H1 (cell line): Measurements from ENCODE around the gene IKZF3. TPM values are rescaled to one million over a fixed set of nuclear protein-coding genes. Genes with fewer than 3 reads are reported as not detected.
A peak's percentile ranks its signal among the peaks of the same experiment; 100 is the strongest.

ENCODE experiments used
- CTCF ChIA-PET: fragments of 300-600 bp; sonication (Branson Sonifier 250); formaldehyde crosslinking; loops from one replicate; lab custom pipeline; 2021; ENCODE audit not compliant: partially characterized antibody; lab: Charles Lee
- POLR2A ChIA-PET: fragments of 300-600 bp; sonication (Branson Sonifier 250); formaldehyde crosslinking; loops from one replicate; lab custom pipeline; 2021; ENCODE audit warnings: inconsistent platforms; ENCODE audit not compliant: partially characterized antibody; lab: Charles Lee
- DNase-seq, 2 experiments: peaks; one replicate each; pipeline versions ENCODE4 v3.0.0 to v3.0.0-alpha.2; 2010 to 2022; ENCODE audit warnings: low spot score in 2 of 2, low read depth in 1 of 2, mixed read lengths in 1 of 2
- FAIRE-seq: peaks from 2 replicates; lab custom pipeline; 2011; peaks lifted over from hg19 to GRCh38; lab: Jason Lieb, UNC
- H2AFZ ChIP-seq: 2 replicates; pipeline ENCODE4 v1.8.1; 2012; ENCODE audit warnings: low read length, inconsistent platforms
- H2AK5ac ChIP-seq: 2 replicates; pipeline ENCODE4 v1.6.1; 2013; ENCODE audit warnings: low read depth, low read length
- H2BK120ac ChIP-seq: replicated peaks from 2 replicates; pipeline ENCODE3; 2013; ENCODE audit warnings: low read depth, low read length, inconsistent platforms
- H2BK12ac ChIP-seq: 2 replicates; pipeline ENCODE4 v1.6.1; 2013; ENCODE audit warnings: low read depth, low read length
- H2BK15ac ChIP-seq: 2 replicates; pipeline ENCODE4 v1.6.1; 2013; ENCODE audit warnings: low read length
- H2BK20ac ChIP-seq: 2 replicates; pipeline ENCODE4 v1.6.1; 2013; ENCODE audit warnings: low read length
- H2BK5ac ChIP-seq: 2 replicates; pipeline ENCODE4 v1.6.1; 2013; ENCODE audit warnings: low read depth, low read length
- H3K14ac ChIP-seq: 2 replicates; pipeline ENCODE4 v1.6.1; 2013; ENCODE audit warnings: inconsistent platforms; ENCODE audit not compliant: insufficient read length
- H3K18ac ChIP-seq: 2 replicates; pipeline ENCODE4 v1.6.1; 2013; ENCODE audit warnings: low read length; ENCODE audit errors: extremely low read depth
- H3K23ac ChIP-seq: 2 replicates; pipeline ENCODE4 v1.6.1; 2013; ENCODE audit warnings: inconsistent platforms; ENCODE audit not compliant: insufficient read length
- H3K23me2 ChIP-seq: 2 replicates; pipeline ENCODE4 v1.6.1; 2013; ENCODE audit warnings: low read depth, low read length
- H3K27ac ChIP-seq: 2 replicates; pipeline ENCODE4 v1.6.1; 2011; ENCODE audit warnings: low read depth, low read length, inconsistent platforms
- H3K27me3 ChIP-seq, 4 experiments: replicated peaks in 1 of 4; 1 replicate in 1 of 4; 2 replicates in 3 of 4; pipeline versions ENCODE4 v1.6.1 to v1.8.1; 2011 to 2013; ENCODE audit warnings: low read length in 3 of 4, mild to moderate bottlenecking in 3 of 4, inconsistent platforms in 2 of 4, mixed read lengths in 2 of 4, moderate library complexity in 1 of 4; ENCODE audit not compliant: control insufficient read depth in 3 of 4, insufficient read depth in 3 of 4; ENCODE audit errors: extremely low read depth in 1 of 4
- H3K36me3 ChIP-seq, 4 experiments: 2 replicates each; pipeline versions ENCODE4 v1.6.1 to v1.8.1; 2011 to 2013; ENCODE audit warnings: mild to moderate bottlenecking in 4 of 4, low read length in 3 of 4, moderate library complexity in 2 of 4, control low read depth in 1 of 4, inconsistent platforms in 1 of 4; ENCODE audit not compliant: insufficient read depth in 4 of 4, control insufficient read depth in 2 of 4
- H3K4ac ChIP-seq: replicated peaks from 2 replicates; pipeline ENCODE3; 2013; ENCODE audit warnings: low read length, low read depth, mixed read lengths, inconsistent platforms; ENCODE audit not compliant: insufficient read length
- H3K4me1 ChIP-seq, 4 experiments: replicated peaks in 1 of 4; 1 replicate in 1 of 4; 2 replicates in 3 of 4; pipeline versions ENCODE4 v1.6.1 to v1.8.1; 2011 to 2013; ENCODE audit warnings: low read length in 3 of 4, inconsistent platforms in 2 of 4, mixed read lengths in 1 of 4; ENCODE audit not compliant: insufficient read depth in 4 of 4, control insufficient read depth in 3 of 4
- H3K4me2 ChIP-seq, 2 experiments: 2 replicates each; pipeline versions ENCODE4 v1.6.1 to v1.8.1; 2011 to 2013; ENCODE audit warnings: low read depth in 2 of 2, low read length in 2 of 2, control low read depth in 1 of 2, inconsistent platforms in 1 of 2, mild to moderate bottlenecking in 1 of 2; ENCODE audit not compliant: insufficient read depth in 1 of 2
- H3K4me3 ChIP-seq, 4 experiments: fragments of 200-600, 300-600 bp in 1 of 4; sonication (generic), shearing (Covaris generic), sonication (Bioruptor Twin) in 1 of 4; 2 replicates each; pipeline versions ENCODE4 v1.5.1 to v1.8.1; 2011 to 2016; ENCODE audit warnings: low read length in 4 of 4, low read depth in 3 of 4, control low read depth in 2 of 4, inconsistent platforms in 2 of 4, mild to moderate bottlenecking in 2 of 4, mixed read lengths in 1 of 4, moderate library complexity in 1 of 4; ENCODE audit not compliant: insufficient read depth in 2 of 4; ENCODE audit errors: extremely low read depth in 1 of 4
- H3K56ac ChIP-seq: replicated peaks from 2 replicates; pipeline ENCODE3; 2013; ENCODE audit warnings: low read depth, mild to moderate bottlenecking, mixed read lengths, low read length, inconsistent platforms; ENCODE audit not compliant: insufficient read length
- H3K79me1 ChIP-seq: 2 replicates; pipeline ENCODE4 v1.6.1; 2013; ENCODE audit warnings: low read depth, low read length, control low read depth
- H3K79me2 ChIP-seq, 2 experiments: 2 replicates each; pipeline versions ENCODE4 v1.6.1 to v1.8.1; 2012 to 2013; ENCODE audit warnings: low read length in 2 of 2, mild to moderate bottlenecking in 2 of 2, inconsistent platforms in 1 of 2; ENCODE audit not compliant: insufficient read depth in 2 of 2, control insufficient read depth in 1 of 2
- H3K9ac ChIP-seq, 4 experiments: replicated peaks in 1 of 4; 1 replicate in 1 of 4; 2 replicates in 3 of 4; pipeline versions ENCODE4 v1.6.1 to v1.8.1; 2011 to 2013; ENCODE audit warnings: low read depth in 3 of 4, low read length in 3 of 4, control low read depth in 2 of 4, mild to moderate bottlenecking in 2 of 4, moderate library complexity in 2 of 4, inconsistent platforms in 1 of 4; ENCODE audit errors: extremely low read depth in 1 of 4
- H3K9me3 ChIP-seq, 2 experiments: 2 replicates each; pipeline versions ENCODE4 v1.6.1 to v1.8.1; 2012 to 2013; ENCODE audit warnings: mild to moderate bottlenecking in 2 of 2, moderate library complexity in 2 of 2, control low read depth in 1 of 2, inconsistent platforms in 1 of 2, low read depth in 1 of 2, low read length in 1 of 2, mixed read lengths in 1 of 2; ENCODE audit not compliant: insufficient read depth in 2 of 2
- H4K20me1 ChIP-seq, 2 experiments: replicated peaks in 1 of 2; 2 replicates each; pipeline versions ENCODE3 to v1.8.1; 2011 to 2013; ENCODE audit warnings: inconsistent platforms in 2 of 2, low read length in 2 of 2, mild to moderate bottlenecking in 1 of 2; ENCODE audit not compliant: insufficient read depth in 2 of 2, control insufficient read depth in 1 of 2
- H4K5ac ChIP-seq: 2 replicates; pipeline ENCODE4 v1.6.1; 2013; ENCODE audit warnings: low read length, low read depth, mixed read lengths, inconsistent platforms; ENCODE audit not compliant: insufficient read length
- H4K8ac ChIP-seq: 2 replicates; pipeline ENCODE4 v1.8.0; 2013; ENCODE audit warnings: mild to moderate bottlenecking, moderate library complexity, low read length, inconsistent platforms; ENCODE audit not compliant: insufficient read depth; ENCODE audit errors: extremely low read depth
- H4K91ac ChIP-seq: replicated peaks from 2 replicates; pipeline ENCODE3; 2013; ENCODE audit warnings: low read length, mixed read lengths, inconsistent platforms; ENCODE audit not compliant: insufficient read length
- CTCF ChIP-seq, 3 experiments: IDR thresholded peaks; 1 replicate in 2 of 3; 2 replicates in 1 of 3; pipeline versions ENCODE4 v1.5.1 to v1.6.1; 2011; ENCODE audit warnings: low read length in 3 of 3, mild to moderate bottlenecking in 3 of 3, inconsistent platforms in 2 of 3, low read depth in 1 of 3, moderate library complexity in 1 of 3; ENCODE audit not compliant: insufficient read depth in 1 of 3; ENCODE audit errors: control extremely low read depth in 1 of 3
- JUND ChIP-seq: IDR thresholded peaks from 2 replicates; pipeline ENCODE4 v1.6.1; 2011; ENCODE audit warnings: mild to moderate bottlenecking, improper control_type of control experiment, low read length
- RAD21 ChIP-seq, 2 experiments: IDR thresholded peaks in 1 of 2; conservative IDR thresholded peaks in 1 of 2; 2 replicates each; pipeline ENCODE4 v1.6.1; 2011; ENCODE audit warnings: low read depth in 2 of 2, low read length in 2 of 2, improper control_type of control experiment in 1 of 2, inconsistent platforms in 1 of 2, mild to moderate bottlenecking in 1 of 2, moderate library complexity in 1 of 2
- WGBS, 2 experiments: shearing (Covaris generic) in 1 of 2; methylation state at CpG; one replicate each; pipeline versions ENCODE4 v1.1.6 to v1.1.7; 2013 to 2015; ENCODE audit warnings: low lambda C conversion rate in 2 of 2, mixed read lengths in 2 of 2, inconsistent platforms in 1 of 2, low coverage in 1 of 2, missing lambda C conversion rate in 1 of 2; ENCODE audit not compliant: insufficient replicate concordance in 2 of 2, insufficient coverage in 1 of 2, insufficient read length in 1 of 2; ENCODE audit errors: extremely low coverage in 1 of 2, missing lambda C conversion rate in 1 of 2; 5-methylcytosine and 5-hydroxymethylcytosine counted together
- polyA plus RNA-seq, 7 experiments: library from polyadenylated mRNA; depleted of rRNA in 3 of 7; stranded (reverse) in 5 of 7; unstranded in 2 of 7; fragments of >200 nt in 5 of 7; fragments of 200-250 nt in 2 of 7; gene quantifications; 1 replicate in 5 of 7; 2 replicates in 1 of 7; 4 replicates in 1 of 7; pipeline versions ENCODE4 v1.2.1 to v1.2.3, GENCODE V29; 2011 to 2013; ENCODE audit warnings: missing spikeins in 2 of 7, mixed read lengths in 2 of 7
- total RNA-seq: library from RNA; stranded (reverse); fragmentation: NEBNext Ultra II Directional; extraction: Animal tissue kit (Norgen Biotek cat#: 25700); gene quantifications from 2 replicates; pipeline ENCODE4 v1.2.1, GENCODE V29; 2021

Gene IKZF3
- total and polyA plus RNA-seq, 2 of the 8 experiments (the other 6 are each of a cell fraction or from before 2014, with no cell fraction given) = 0.23 to 0.56 TPM

GRCh38 chr17:39787743-39788484, 76.2 kb downstream of the IKZF3 start:
- no peak overlapping the region for H3K4ac ChIP-seq
- H2AK5ac ChIP-seq = no peak overlapping the region
- no peaks in the 10 kb centered on the region for H3K27me3 ChIP-seq
- WGBS, 2 experiments = 84% methylated on average over 8 of the region's 8 CpGs; no CpG with 5 or more reads in 1 of the 2 experiments
- no peaks in the 10 kb centered on the region for H3K79me1 ChIP-seq
- FAIRE-seq = no peak
- H3K23me2 ChIP-seq = no peaks in the 10 kb centered on the region
- H3K4me3 ChIP-seq = no peak overlapping the region
- no peak overlapping the region for H3K18ac ChIP-seq
- CTCF ChIA-PET = interaction anchor here (1.6 kb wide), 1 partner anchor 44 kb away, joined by 3 read pairs; no protein-coding TSS in a partner anchor
- DNase-seq = no peak
- no peak overlapping the region for H2AFZ ChIP-seq
- H2BK15ac ChIP-seq = no peak overlapping the region
- H3K27ac ChIP-seq = no peak overlapping the region
- H2BK20ac ChIP-seq = no peak overlapping the region
- H3K9me3 ChIP-seq = no peaks in the 10 kb centered on the region
- no peaks in the 10 kb centered on the region for H3K79me2 ChIP-seq
- no peaks in the 10 kb centered on the region for H3K4me1 ChIP-seq
- no peak overlapping the region for H2BK5ac ChIP-seq
- no peaks in the 10 kb centered on the region for H3K36me3 ChIP-seq
- no peak overlapping the region for H4K5ac ChIP-seq
- no peak overlapping the region for H3K9ac ChIP-seq
- no peak overlapping the region for H3K4me2 ChIP-seq
- H3K23ac ChIP-seq = no peak overlapping the region
- H3K14ac ChIP-seq = no peak overlapping the region
- H2BK120ac ChIP-seq = no peak overlapping the region
- POLR2A ChIA-PET = interaction anchor here (0.6 kb wide), 1 partner anchor 405 kb away, joined by 3 read pairs; no protein-coding TSS in a partner anchor
- H4K8ac ChIP-seq = no peak overlapping the region
- H4K91ac ChIP-seq = no peak overlapping the region
- no peaks in the 10 kb centered on the region for H4K20me1 ChIP-seq
- no peak overlapping the region for H3K56ac ChIP-seq
- H2BK12ac ChIP-seq = no peak overlapping the region
- TF ChIP-seq JUND (no peak), CTCF (IDR thresholded peaks at IDR 0.05; ENCODE audit: control extremely low read depth in 1 of 3, insufficient read depth in 1 of 3, low read depth in 1 of 3, low read length in 3 of 3) (peak in 1 of 3 experiments; percentile 23; a peak in 1 of 4 replicates), RAD21 (IDR thresholded peaks at IDR 0.05 in 1 of 2, conservative IDR thresholded peaks at IDR 0.05 in 1 of 2; ENCODE audit: low read depth in 2 of 2, low read length in 2 of 2) (0 out of 4 replicates have a peak, but pooled peaks of 1 of the 2 experiments have one; percentile 6)
